NCI-H748 (cell line): ENCODE data around the gene OR1F1.

Experiments used
- DNase-seq: peaks from one replicate; lab custom pipeline; 2025; ENCODE audit not compliant: unreplicated experiment; lab: John Stamatoyannopoulos, UW

OR1F1 gene

DNA sequence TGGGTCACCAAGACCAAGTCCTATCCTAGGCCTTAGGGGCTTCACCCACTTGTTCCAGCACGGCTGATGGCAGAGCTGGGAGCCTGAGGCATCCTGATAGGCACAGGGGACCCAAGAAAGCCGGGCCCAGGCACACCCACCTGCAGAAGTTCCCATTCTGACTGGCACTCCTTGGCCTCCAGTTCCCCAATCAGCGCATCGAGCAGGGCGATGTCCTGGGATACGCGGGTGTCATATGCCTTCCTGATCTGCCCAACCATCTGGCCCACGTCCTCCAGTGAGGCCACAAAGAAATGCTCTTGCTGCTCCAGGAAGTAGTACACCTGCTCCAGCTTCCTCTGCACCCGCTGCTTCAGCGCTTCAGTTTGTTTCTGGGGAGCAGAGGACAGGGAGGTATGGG, 58.9 kb downstream of the OR1F1 start:
- no peak for DNase-seq

DNA sequence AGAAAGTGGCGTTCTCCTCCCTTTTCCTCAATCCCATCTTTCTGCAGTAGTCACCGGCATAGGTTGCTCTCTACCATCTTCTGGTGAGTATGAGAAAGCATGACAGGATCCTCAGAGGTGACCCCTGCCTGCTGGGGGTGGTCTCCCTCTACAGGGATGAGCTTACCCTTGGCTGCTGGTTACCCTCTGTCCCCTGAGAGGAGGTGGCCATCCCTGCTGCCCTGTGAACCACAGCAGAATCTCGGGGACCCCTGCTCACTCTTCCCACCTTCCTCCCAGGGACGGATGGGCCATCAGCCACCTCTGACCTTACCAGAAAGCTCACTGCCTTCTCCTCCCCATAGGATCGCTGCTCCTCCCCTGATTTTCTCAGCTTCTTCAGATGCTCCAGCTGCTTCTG, 60.6 kb downstream of the OR1F1 start:
- no peak for DNase-seq

DNA sequence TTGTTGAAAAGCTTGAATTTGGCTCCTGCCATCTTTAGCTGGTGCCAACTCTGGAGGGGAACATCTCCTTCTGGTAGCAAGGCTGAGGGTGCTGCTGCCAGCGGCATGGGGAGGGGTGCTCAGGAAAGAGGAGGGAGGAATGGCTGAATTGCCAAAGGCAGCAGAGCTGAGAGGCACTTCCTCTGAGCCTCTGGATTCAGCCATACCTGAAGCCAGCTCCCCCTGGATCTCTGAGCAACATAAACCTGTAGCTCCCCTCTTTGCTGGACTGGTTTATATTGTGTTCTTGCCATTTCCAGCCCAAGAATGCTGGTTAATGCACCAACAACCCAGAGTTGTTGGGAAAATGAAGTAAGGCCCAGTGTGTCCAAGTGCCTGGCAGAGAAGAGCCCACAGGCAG, 61.0 kb downstream of the OR1F1 start:
- no peak for DNase-seq

DNA sequence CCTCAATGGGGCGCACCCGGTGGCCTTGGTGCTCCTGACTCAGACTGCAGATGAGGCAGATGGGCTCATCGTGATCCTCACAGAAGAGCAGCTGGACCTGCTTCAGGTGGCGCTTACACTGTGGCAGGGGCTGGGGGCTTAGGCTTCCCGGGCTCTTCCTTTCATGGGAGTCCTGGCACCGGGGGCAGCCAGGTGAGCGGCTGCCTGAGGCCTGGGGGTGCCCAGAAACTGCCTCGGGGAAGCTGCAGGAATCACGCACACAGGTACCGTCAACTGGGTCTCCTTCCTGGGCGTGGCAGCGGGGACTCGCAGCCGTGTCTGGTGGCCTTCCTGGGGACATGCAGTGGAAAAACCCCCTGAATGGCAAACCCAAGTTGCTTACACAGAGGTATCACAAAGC, 61.4 kb downstream of the OR1F1 start:
- no peak for DNase-seq

DNA sequence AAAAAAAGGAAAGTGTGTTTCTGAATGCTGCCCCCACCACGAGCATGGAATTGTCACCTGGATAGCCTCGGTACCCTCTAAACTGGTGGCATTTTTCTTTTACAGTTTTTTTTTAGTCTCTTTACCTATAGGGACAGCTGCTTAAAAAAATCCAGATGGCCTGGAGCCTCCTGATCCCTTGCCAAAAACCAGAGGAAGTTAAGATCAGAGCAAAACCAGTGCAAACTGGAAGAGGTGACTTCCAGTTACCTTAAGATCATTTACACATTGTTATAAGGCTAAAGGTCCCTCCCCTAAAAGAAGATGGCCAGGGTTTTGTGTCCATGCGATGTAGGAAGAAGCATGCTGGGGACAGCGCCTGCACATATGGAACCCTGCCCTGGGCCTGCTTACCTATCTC, 65.0 kb downstream of the OR1F1 start:
- no peak for DNase-seq

DNA sequence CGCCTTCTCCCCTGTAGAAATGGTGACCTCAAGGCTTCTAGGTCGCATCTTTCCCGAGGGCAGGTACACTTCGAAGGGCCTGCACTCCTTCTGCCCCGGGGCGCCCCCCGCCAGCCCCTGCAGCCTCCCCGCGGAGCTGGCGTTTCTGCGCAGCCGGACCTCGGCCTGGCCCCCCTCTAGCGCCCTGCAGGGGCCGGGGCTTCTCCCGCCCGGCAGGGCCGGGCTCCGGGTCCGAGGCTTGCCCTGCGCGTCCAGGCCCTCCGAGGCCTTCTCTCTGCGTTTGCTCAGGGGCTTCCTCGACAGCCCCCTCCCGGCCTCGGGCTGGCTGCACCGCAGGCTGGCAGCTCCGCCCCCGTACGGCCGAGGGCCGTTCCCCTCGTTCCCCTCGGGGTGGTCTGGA, 66.3 kb downstream of the OR1F1 start:
- no peak for DNase-seq
